GM12891 (cell line): ENCODE results near the gene ZFY.

Experiments used
- POLR2A ChIP-seq: IDR thresholded peaks from 2 replicates; pipeline ENCODE4 v1.6.1; 2011; ENCODE audit warnings: low read depth, low read length, control low read depth
- POLR2AphosphoS5 ChIP-seq: IDR thresholded peaks from 2 replicates; pipeline ENCODE4 v1.6.1; 2011; ENCODE audit warnings: low read depth, low read length, control low read depth
- TAF1 ChIP-seq: IDR thresholded peaks from 2 replicates; pipeline ENCODE4 v1.6.1; 2011; ENCODE audit warnings: low read depth, low read length, control low read depth

GRCh38 chrY:2965629-2966028 lies 30.4 kb downstream of the ZFY start:
- TF ChIP-seq POLR2A (no peak), POLR2AphosphoS5 (no peak), TAF1 (no peak)
